Measurements from ENCODE around the gene ZNF772.

The ZNF772 gene

DNA sequence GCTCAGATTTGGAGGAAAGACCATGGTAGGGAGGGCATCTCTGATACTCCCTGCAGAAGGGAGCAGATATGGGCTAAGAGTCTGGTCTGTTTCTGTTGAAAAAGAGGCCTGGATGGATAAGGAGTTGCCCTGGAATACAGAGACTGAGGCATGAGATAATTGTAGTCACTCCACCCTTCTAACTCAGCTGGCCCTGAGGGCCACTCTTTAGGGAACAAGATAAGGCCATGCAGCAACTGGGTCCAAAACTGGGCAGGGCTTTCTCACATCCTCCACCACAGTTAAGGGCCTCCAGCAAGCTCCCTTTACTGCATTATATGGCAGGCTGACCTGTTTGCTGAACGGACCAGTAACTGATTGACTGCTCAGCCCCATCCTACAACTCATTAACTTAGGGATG lies 40.9 kb downstream of the ZNF772 start:
- H3K27ac ChIP-seq (ENCODE audit: low read depth, low read length), result no peak overlapping the region
- peaks cover 19 to 23% of the 10 kb centered on the region in 2 donors for H3K36me3 ChIP-seq (ENCODE audit: control insufficient read depth in 1 of 2, insufficient read depth in 2 of 2, low read length in 2 of 2)
- H3K4me1 ChIP-seq (ENCODE audit: control insufficient read depth in 1 of 2, insufficient read depth in 2 of 2, low read length in 2 of 2), result peaks cover 10 to 16% of the 10 kb centered on the region in 2 donors
- H3K27me3 ChIP-seq (ENCODE audit: control insufficient read depth in 1 of 2, insufficient read depth in 2 of 2, low read length in 2 of 2), result no peaks in the 10 kb centered on the region
- H3K9me3 ChIP-seq (ENCODE audit: control insufficient read depth in 1 of 2, low read length in 2 of 2), result peaks cover 14 to 33% of the 10 kb centered on the region in 2 donors
- peak overlapping the region; percentile 78 to 90 for H3K4me3 ChIP-seq (ENCODE audit: low read depth in 1 of 2, low read length in 2 of 2)
- H3K9ac ChIP-seq (ENCODE audit: low read depth in 1 of 2, low read length in 2 of 2), result no peak overlapping the region

DNA sequence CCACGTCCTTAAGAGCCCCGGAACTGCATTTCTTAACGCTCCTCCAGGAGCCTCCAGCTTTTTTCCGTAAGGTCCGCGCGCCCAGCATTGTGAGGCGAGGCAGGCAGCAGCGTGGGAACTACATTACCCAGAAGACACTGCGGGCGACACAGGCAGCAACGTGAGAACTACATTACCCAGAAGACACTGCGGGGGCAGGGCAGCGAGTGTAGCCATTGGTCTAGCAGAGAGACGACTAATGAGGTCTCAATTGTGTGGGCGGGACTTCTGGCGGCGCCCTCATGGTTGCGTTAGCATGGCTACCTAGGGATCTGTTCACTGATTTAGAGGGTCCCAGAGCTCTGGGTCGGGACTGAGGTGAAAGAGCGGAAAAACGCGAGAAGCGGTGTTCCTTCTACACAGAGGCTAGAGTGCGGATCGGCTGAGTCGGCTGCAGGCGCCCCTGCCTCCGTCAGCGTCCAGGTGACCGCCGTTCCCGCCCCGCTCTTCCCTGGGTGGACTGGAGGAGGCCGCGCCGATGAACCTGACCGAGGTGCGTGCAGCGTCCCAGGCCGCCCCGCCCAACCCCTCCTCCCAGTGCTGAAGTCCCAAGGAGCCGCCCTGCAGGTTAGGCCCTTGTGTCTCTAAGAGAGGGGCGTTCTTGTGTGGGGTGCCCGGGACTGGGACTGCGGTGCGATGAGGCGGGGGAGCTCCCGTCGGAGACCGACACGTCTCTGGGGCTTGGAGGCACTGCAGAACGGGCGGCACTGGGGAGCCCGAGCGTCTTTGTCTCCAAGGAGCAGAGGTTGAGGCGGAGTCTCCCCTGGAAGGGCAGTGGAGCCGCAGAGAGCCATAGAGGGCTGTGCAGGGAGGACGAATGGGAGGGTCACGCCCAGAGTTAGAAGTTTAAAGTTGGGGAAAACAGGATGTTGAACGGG lies 42.0 kb downstream of the ZNF772 start, which contains the start of gene ZNF749:
Gene ZNF749, plus strand, starts transcription at position 264 of the 917 bp plus-strand sequence. Its CDS starts 254 bp downstream, at position 518.
- peak within 1 kb of the TSS; percentile 73 for H3K9ac ChIP-seq (ENCODE audit: low read depth in 1 of 2, low read length in 2 of 2)
- peaks cover 14 to 25% of the 10 kb centered on the region in 2 donors for H3K9me3 ChIP-seq (ENCODE audit: control insufficient read depth in 1 of 2, low read length in 2 of 2)
- H3K27ac ChIP-seq (ENCODE audit: low read depth, low read length), result peak within 1 kb of the TSS; percentile 64

DNA sequence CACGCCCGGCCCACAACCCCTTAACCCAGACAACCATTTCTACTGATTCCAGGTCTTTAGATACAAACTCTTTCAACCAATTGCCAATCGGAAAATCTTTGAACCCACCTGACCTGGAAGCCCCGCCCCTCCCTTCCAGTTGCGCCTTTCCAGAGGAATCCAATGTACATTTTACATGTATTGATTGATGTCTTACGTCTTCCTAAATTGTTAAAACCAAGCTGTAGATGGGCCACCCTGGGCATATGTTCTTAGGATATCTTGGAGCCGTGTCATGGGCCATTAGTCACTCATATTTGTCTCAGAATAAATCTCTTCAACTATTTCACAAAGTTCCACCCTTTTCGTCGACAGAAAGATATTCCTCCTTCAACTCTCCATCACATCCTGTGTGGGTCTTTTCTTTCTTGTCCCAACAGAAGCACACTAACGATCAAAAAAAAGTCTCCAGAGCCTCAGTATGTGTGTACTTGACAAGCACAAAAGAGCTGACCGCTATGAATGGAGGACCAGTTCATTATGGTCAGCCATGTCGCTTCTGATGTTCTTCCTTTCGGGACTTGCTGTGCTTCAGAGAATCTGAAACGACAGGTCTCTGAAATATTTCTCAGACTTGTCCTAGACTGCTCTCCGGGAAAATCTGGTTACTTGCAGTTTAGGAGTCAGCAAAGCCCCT lies 42.8 kb downstream of the ZNF772 start:
- Histone ChIP-seq H3K4me1 (ENCODE audit: control insufficient read depth in 1 of 2, insufficient read depth in 2 of 2, low read length in 2 of 2) (peaks cover 10 to 16% of the 10 kb centered on the region in 2 donors), H3K27me3 (ENCODE audit: control insufficient read depth in 1 of 2, insufficient read depth in 2 of 2, low read length in 2 of 2) (no peaks in the 10 kb centered on the region), H3K9ac (ENCODE audit: low read depth in 1 of 2, low read length in 2 of 2) (peak overlapping the region in 1 of 2 donors; percentile 73), H3K4me3 (ENCODE audit: low read depth in 1 of 2, low read length in 2 of 2) (peak overlapping the region; percentile 78 to 90), H3K36me3 (ENCODE audit: control insufficient read depth in 1 of 2, insufficient read depth in 2 of 2, low read length in 2 of 2) (peaks cover 14 to 18% of the 10 kb centered on the region in 2 donors), H3K9me3 (ENCODE audit: control insufficient read depth in 1 of 2, low read length in 2 of 2) (peaks cover 10 to 17% of the 10 kb centered on the region in 2 donors), H3K27ac (ENCODE audit: low read depth, low read length) (no peak overlapping the region)

More for the DNA sequence above, 42.0 kb downstream of the ZNF772 start, which contains the start of gene ZNF749:
- Histone ChIP-seq H3K27me3 (ENCODE audit: control insufficient read depth in 1 of 2, insufficient read depth in 2 of 2, low read length in 2 of 2) (no peaks in the 10 kb centered on the region), H3K4me1 (ENCODE audit: control insufficient read depth in 1 of 2, insufficient read depth in 2 of 2, low read length in 2 of 2) (peaks cover 10 to 16% of the 10 kb centered on the region in 2 donors), H3K4me3 (ENCODE audit: low read depth in 1 of 2, low read length in 2 of 2) (peak within 1 kb of the TSS; percentile 78 to 90), H3K36me3 (ENCODE audit: control insufficient read depth in 1 of 2, insufficient read depth in 2 of 2, low read length in 2 of 2) (peaks cover 19 to 23% of the 10 kb centered on the region in 2 donors)

DNA sequence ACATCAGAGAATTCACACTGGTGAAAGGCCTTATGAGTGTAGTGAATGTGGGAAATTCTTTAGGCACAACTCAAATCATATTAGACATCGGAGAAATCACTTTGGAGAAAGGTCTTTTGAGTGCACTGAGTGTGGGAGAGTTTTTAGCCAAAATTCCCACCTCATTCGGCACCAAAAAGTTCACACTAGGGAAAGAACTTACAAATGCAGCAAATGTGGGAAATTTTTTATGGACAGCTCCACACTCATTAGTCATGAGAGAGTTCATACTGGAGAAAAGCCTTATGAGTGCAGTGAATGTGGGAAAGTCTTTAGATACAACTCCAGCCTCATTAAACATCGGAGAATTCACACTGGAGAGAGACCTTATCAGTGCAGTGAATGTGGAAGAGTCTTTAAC lies 56.3 kb downstream of the ZNF772 start:
- peaks cover 42 to 50% of the 10 kb centered on the region in 2 donors for H3K36me3 ChIP-seq (ENCODE audit: control insufficient read depth in 1 of 2, insufficient read depth in 2 of 2, low read length in 2 of 2)

DNA sequence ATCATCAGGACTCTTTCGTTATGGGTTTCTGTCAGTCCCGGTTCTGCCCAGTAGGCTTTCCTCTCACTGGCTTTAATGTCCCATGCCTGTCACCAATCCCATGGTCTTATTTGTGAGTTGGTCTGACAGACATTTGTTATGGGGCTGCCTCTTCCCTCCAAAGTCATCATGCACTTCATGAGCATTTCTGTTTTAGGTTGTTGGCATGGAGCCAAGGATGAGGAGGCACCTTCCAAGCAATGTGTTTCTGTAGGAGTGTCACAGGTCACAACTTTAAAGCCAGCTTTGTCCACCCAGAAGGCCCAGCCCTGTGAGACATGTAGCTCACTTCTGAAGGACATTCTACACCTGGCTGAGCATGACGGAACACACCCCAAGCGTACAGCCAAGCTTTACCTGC lies 57.9 kb downstream of the ZNF772 start:
- no peak overlapping the region for H3K27ac ChIP-seq (ENCODE audit: low read depth, low read length)
- H3K9ac ChIP-seq (ENCODE audit: low read depth in 1 of 2, low read length in 2 of 2), result no peak overlapping the region
- peaks cover 53 to 64% of the 10 kb centered on the region in 2 donors for H3K36me3 ChIP-seq (ENCODE audit: control insufficient read depth in 1 of 2, insufficient read depth in 2 of 2, low read length in 2 of 2)
- H3K9me3 ChIP-seq (ENCODE audit: control insufficient read depth in 1 of 2, low read length in 2 of 2), result peaks cover 46 to 67% of the 10 kb centered on the region in 2 donors
- H3K4me3 ChIP-seq (ENCODE audit: low read depth in 1 of 2, low read length in 2 of 2), result peak overlapping the region in 1 of 2 donors; percentile 18
- no peaks in the 10 kb centered on the region for H3K4me1 ChIP-seq (ENCODE audit: control insufficient read depth in 1 of 2, insufficient read depth in 2 of 2, low read length in 2 of 2)
- no peaks in the 10 kb centered on the region for H3K27me3 ChIP-seq (ENCODE audit: control insufficient read depth in 1 of 2, insufficient read depth in 2 of 2, low read length in 2 of 2)

More for the DNA sequence above, 56.3 kb downstream of the ZNF772 start:
- Histone ChIP-seq H3K4me1 (ENCODE audit: control insufficient read depth in 1 of 2, insufficient read depth in 2 of 2, low read length in 2 of 2) (no peaks in the 10 kb centered on the region), H3K9ac (ENCODE audit: low read depth in 1 of 2, low read length in 2 of 2) (no peak overlapping the region), H3K27ac (ENCODE audit: low read depth, low read length) (no peak overlapping the region), H3K4me3 (ENCODE audit: low read depth in 1 of 2, low read length in 2 of 2) (peak overlapping the region in 1 of 2 donors; percentile 24), H3K27me3 (ENCODE audit: control insufficient read depth in 1 of 2, insufficient read depth in 2 of 2, low read length in 2 of 2) (no peaks in the 10 kb centered on the region), H3K9me3 (ENCODE audit: control insufficient read depth in 1 of 2, low read length in 2 of 2) (peaks cover 44 to 59% of the 10 kb centered on the region in 2 donors)

Measured in duodenal mucosa (tissue), 2 donors.